Choroid plexus epithelial cell (primary cell): Measurements from ENCODE around the gene WNK1.
A peak's percentile ranks its signal among the peaks of the same experiment; 100 is the strongest.

Source experiments
- DNase-seq: peaks from one replicate; pipeline ENCODE4 v3.0.0-alpha.2; 2010; ENCODE audit warnings: low read depth
- H3K4me3 ChIP-seq: 2 replicates; pipeline ENCODE4 v1.5.1; 2011; ENCODE audit warnings: low read depth, mild to moderate bottlenecking, control low read depth, low read length, moderate library complexity
- CTCF ChIP-seq: conservative IDR thresholded peaks from 2 replicates; pipeline ENCODE4 v1.5.1; 2011; ENCODE audit warnings: low read depth, mild to moderate bottlenecking, control low read depth, inconsistent platforms, low read length, moderate library complexity

Gene WNK1

GRCh38 chr12:868722-869121, 116.3 kb downstream of the WNK1 start:
- DNase-seq = no peak
- no peak overlapping the region for H3K4me3 ChIP-seq
- TF ChIP-seq CTCF = peak; percentile 37

GRCh38 chr12:870378-870777, 118.0 kb downstream of the WNK1 start:
- TF ChIP-seq CTCF = no peak
- DNase-seq = no peak

GRCh38 chr12:873954-874353, 121.6 kb downstream of the WNK1 start:
- H3K4me3 ChIP-seq = no peak overlapping the region
- DNase-seq = peak; percentile 43
- no peak for TF ChIP-seq CTCF

More at GRCh38 chr12:870378-870777, 118.0 kb downstream of the WNK1 start:
- no peak overlapping the region for H3K4me3 ChIP-seq

GRCh38 chr12:879641-880040, 127.3 kb downstream of the WNK1 start:
- no peak overlapping the region for H3K4me3 ChIP-seq
- peak; percentile 10 for DNase-seq
- no peak for TF ChIP-seq CTCF

- no peak for DNase-seq
- H3K4me3 ChIP-seq = no peak overlapping the region
- TF ChIP-seq CTCF = no peak
Measured at GRCh38 chr12:880656-881055, 128.3 kb downstream of the WNK1 start.

- no peak overlapping the region for H3K4me3 ChIP-seq
- DNase-seq = peak; percentile 8
- TF ChIP-seq CTCF = peak; percentile 10
Measured at GRCh38 chr12:884746-885414, 132.5 kb downstream of the WNK1 start.

GRCh38 chr12:885701-886100, 133.3 kb downstream of the WNK1 start:
- no peak overlapping the region for H3K4me3 ChIP-seq
- DNase-seq = no peak
- no peak for TF ChIP-seq CTCF
